Smooth muscle cell of the brain vasculature (primary cell): ENCODE data around the gene RPLP1.

Experiments used
- DNase-seq: peaks from one replicate; pipeline ENCODE4 v3.0.0-alpha.2; 2012; ENCODE audit warnings: low read depth, low spot score

The RPLP1 gene

DNA sequence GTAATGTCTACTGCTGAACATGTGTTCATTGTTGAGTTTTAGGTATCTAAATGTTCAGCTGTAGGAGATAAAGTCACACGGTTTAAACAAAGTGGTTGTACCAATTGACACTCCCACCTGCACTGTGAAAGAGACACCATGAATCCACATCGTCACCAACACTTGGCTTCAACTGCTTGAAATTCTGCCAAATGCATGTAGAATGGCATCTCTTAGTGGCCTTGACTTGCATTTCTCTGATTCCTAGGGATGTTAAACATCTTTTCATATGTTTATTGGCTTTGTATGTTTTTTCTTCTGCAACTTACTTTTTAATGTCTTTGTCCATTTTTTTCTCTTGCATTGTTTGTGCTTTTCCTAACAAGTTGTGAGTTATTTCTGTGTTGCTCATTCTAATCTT, 43.4 kb downstream of the RPLP1 start:
- DNase-seq, result no peak

DNA sequence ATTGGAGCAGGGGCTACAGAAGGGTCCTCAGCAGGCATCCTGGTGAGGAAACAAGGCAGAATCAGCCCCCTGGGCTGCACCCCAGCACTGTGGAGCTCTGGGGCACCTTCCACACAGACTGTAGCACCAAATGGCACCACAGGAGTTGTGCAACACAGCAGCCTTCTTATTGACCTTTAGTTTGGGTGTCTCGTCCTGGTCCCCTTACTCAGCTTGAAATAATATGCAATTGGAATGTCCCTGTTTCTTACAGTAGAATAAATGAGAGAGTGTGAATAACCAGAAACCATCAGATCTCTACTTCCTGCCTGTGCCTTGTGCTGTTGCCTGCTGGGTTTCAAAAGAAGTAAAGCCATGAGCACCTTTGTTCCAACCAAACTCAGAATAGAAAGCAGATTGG, 44.5 kb downstream of the RPLP1 start:
- no peak for DNase-seq

DNA sequence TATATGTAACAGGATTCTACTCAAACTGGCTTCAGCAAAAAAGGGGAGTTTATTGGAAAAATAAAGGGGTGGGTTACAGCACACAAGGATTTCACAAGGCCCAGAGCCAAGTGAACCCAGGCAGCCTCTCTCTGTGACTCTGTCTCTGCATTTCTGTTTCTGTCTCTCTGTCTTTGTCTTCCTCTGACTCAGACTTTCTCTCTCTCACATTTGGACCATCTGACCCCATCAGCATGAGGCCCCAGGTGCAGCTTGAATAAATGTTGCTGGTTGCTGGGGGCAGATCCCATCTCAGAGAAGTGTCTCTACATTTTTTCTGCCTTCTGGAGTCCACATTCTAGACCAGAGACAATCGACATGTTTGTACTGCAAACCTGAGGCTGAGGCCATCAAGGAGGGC, 45.0 kb downstream of the RPLP1 start:
- DNase-seq, result no peak

DNA sequence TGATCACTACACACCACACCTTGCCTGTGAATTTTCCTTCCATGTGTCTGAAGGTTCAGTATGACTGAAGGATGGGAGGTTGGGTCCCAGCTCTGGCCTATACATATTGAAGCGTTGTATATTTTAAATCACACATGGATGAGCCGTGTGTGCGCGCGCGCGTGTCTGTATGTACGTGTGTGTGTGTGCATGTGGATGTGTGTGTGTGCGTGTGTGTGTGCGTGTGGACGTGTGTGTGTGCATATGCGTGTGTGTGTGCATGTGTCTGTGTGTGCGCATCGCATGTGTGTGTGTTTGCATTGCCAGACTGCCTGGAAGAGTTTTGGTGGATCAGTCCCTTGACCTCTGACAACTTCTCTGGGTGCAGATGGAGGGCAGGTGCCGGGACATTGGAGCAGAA, 45.7 kb downstream of the RPLP1 start:
- DNase-seq, result no peak

DNA sequence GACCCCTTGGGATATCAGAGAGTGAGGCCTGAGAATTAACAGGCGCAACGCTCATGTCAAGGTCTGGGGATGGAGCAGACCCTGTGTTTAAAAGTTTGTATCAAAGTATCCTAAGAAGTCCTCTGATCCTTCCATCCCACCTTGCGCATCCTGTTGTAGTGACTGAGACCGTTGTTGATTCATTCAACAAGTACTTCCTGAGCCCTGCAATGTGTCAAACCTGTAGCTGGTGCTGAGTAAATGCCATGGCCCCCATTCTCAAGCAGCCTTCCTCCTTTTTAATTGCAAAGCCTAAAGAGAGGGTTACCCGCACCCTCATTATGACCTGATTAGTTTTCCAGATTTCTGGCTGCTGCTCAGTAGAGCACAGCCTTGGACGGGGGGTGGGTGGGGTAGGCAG, 46.4 kb downstream of the RPLP1 start:
- no peak for DNase-seq

DNA sequence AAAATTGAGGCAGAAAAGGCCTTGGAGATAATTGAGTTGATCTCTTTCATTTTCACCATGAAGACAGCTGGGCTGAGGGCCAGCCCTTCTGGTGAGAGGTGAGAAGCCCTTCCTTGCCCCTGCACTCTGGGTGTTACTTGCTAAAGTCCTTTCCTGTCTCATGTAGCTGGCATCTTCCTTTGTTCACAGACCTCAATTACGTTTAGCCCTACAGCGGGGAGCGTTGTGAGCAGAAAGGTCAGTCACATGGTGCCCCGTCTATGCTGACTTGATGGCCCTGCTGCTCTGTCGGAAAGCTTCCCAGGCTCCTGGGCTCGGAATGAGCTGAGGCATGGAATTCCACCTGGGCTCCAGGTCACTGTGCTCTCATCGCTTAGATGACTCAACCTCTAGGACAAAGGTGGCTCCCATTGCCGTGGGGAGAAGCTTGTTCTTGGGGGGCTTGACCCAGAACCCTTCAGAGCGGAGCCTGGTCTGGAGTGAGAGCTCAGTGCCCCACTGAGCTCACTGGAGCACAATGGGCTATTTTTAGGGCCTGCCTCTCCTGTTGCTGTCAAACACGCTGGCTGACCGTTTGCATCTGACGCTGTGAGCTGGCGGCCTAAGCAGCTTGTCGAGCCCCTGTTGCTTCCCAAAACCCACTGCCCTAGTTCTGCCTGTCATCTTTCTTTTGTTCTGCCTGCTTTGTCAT, 47.0 kb downstream of the RPLP1 start:
- DNase-seq, result no peak

DNA sequence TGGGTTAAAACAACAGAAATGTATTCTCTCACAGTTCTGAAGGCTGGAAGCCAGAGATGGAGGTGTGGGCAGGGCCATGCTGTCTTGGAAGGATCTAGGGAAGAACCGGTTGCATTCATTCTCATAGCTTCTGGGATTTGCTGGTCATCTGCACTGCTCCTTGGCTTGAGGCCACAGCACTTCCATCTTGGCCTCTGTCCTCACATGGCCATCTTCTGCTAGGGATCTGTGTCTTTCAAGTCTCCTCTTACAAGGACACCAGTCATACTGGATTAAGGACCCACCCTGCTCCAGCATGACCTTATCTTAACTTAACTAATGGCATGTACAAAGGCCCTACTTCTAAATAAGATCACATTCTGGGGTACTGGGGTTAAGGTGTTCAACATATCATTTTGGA, 47.7 kb downstream of the RPLP1 start:
- no peak for DNase-seq

DNA sequence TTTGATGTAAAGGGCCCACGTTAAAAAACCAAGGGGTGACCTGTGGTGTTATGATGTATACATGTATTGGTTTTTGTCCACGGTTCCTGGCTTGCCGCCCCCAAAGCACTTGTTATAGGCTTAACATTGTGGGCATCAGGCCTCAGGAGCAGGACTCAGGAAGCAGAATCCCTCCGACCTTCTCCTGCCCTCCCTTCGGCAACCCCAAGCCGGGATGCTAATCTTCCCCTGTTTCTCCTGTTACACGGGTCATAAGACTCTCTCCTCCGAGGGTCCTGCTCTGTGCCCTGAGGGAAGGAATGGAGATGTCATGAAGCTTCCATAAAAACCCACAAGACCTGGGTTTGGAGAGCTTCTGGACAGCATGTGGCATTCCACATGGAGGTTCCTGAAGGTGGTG, 48.8 kb downstream of the RPLP1 start:
- DNase-seq, result no peak

DNA sequence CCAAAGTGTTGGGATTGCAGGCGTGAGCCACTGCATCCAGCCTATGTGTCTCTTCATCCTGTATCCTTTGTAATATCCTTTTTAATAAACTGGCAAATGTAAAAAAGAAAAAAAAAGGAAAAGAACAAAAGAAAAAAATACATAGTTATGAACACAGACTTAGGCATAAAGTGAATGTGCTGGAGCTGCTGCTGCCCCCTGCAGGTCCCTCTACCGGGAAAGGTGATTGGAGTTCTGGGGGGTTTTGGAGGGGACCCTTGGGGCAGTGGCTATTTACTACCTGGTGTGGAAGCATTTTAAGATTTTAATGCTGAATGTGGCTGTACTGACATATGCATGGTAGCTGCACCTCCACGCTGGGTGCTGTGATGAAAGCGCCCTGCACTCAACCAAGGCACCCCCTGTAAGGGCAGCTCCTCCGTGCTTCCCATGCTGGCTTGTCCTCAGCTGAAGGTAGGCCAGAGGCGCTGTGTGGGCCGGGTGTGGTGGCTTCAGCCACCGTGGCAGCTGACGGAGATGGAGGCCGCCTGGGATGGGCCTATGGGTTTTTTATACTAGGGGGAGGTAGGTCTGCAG, 49.9 kb downstream of the RPLP1 start:
- no peak for DNase-seq

DNA sequence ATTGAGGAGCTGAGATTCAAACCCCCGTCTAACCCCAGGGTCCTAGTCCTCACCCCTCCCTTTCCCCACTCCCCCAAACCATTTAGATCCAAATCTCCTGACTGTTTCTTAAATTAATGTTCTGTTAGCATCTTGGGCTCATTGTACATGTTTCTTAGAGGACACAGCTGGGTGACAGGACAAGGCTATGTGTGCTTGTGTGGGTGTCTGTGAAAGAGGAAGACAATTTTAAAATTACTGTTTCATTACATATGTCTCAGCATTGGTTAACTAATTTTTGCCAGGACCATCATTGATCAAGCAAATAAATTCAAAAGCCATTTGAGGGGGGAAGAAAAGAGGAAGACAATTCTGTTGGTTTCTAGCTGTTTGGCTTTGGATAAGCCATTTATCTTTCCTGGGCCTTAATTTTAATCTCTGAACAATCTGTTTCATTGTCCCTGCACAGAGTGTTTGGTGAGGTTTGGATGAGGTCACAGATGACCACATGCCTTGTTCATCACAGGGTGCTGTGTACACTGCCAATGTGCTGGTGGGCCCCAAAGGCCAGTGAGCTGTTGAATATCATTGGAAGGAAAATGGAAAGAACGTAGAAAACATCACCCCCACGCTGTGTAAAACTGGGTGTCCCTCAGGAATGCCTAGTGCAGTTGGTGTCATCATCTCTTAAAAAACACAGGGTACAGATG, 51.9 kb downstream of the RPLP1 start:
- DNase-seq, result no peak
